ENCODE data around the gene ZNF90.
"Not testable (repeated sequence)": the region's sequence is repeated elsewhere in the genome, so short reads cannot be mapped to it uniquely, and the experiment has no call there.

Gene ZNF90

DNA sequence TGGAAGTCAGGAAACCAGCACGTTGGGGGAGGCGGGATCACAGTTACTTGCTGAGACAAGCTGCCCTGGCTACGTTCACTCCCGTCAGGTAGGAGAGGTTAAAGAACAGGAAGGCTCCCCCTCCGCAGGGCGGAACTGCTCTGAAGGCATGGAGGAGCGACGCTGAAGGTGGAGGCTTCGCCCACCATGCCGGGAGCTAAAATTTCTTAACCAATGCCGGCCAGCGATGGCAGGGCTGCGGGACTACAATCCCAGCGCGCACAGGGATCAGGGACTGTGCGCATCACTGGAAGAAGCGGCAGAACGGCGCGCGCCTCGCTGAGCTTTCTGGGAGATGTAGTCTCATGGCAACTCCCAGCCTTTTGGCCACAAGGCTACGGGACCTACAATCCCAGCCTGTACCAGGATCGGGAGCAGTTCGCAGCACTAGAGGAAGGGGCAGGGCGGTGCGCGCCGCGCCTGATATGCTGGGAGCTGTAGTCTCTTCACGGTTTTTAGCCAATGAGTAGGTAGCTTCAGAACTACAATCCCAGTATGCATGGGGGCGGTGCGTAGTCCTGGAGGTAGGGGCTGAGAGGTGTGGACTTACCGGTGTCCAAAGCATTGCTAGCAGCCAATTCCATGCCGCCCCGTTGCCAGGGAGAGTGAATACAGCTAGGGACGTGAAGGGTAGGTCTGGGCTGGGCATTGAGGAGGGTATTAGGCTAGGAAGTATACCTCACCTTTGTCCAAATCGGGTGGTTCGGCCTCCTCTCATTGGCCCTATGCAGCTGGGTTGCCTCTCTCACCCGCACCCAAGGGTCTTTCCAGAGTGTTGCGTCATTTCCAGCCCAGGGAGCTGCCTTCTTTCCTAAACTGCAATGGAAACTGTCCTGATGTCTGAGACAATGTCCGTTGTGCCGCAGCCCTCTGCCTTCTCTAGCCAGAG is 25.7 kb upstream of the ZNF90 start:
- H2AFZ ChIP-seq (ENCODE audit: low read length), result no peak overlapping the region
- H3K9me3 ChIP-seq (replicated peaks; ENCODE audit: insufficient read depth, low read length), result no peaks in the 10 kb centered on the region
- no peaks in the 10 kb centered on the region for H4K20me1 ChIP-seq (ENCODE audit: insufficient read depth, low read length)
- H3K79me2 ChIP-seq (ENCODE audit: low read length), result no peaks in the 10 kb centered on the region
- no peak for TF ChIP-seq EZH2phosphoT487 (IDR thresholded peaks at IDR 0.05; ENCODE audit: low read length)
- TF ChIP-seq, protein P1, sequence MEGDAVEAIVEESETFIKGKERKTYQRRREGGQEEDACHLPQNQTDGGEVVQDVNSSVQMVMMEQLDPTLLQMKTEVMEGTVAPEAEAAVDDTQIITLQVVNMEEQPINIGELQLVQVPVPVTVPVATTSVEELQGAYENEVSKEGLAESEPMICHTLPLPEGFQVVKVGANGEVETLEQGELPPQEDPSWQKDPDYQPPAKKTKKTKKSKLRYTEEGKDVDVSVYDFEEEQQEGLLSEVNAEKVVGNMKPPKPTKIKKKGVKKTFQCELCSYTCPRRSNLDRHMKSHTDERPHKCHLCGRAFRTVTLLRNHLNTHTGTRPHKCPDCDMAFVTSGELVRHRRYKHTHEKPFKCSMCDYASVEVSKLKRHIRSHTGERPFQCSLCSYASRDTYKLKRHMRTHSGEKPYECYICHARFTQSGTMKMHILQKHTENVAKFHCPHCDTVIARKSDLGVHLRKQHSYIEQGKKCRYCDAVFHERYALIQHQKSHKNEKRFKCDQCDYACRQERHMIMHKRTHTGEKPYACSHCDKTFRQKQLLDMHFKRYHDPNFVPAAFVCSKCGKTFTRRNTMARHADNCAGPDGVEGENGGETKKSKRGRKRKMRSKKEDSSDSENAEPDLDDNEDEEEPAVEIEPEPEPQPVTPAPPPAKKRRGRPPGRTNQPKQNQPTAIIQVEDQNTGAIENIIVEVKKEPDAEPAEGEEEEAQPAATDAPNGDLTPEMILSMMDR (IDR thresholded peaks at IDR 0.05; ENCODE audit: low read length), result no peak
- no peak for TF ChIP-seq EZH2 (optimal IDR thresholded peaks at IDR 0.05; ENCODE audit: low read depth, low read length)
- H3K36me3 ChIP-seq (replicated peaks; ENCODE audit: insufficient read depth, low read length), result no peaks in the 10 kb centered on the region
- DNase-seq, result peak; percentile 19
- no peaks in the 10 kb centered on the region for H3K4me1 ChIP-seq (ENCODE audit: low read length)
- no peak overlapping the region for H3K9ac ChIP-seq (ENCODE audit: low read length)
- H3K4me2 ChIP-seq (ENCODE audit: low read depth, low read length), result peak overlapping the region; percentile 27; the same call in 1 of the 2 replicates
- no peaks in the 10 kb centered on the region for H3K27me3 ChIP-seq (replicated peaks; ENCODE audit: insufficient read depth, low read length)
- H3K9me2 ChIP-seq (replicated peaks; ENCODE audit: insufficient read depth, low read length), result no peaks in the 10 kb centered on the region
- H3K4me3 ChIP-seq (ENCODE audit: low read length), result peak overlapping the region; percentile 27; the same call in 1 of the 2 replicates
- no peak overlapping the region for H3K27ac ChIP-seq (ENCODE audit: low read length)
- no peaks in the 10 kb centered on the region for H3F3A ChIP-seq (ENCODE audit: insufficient read depth, low read length)

DNA sequence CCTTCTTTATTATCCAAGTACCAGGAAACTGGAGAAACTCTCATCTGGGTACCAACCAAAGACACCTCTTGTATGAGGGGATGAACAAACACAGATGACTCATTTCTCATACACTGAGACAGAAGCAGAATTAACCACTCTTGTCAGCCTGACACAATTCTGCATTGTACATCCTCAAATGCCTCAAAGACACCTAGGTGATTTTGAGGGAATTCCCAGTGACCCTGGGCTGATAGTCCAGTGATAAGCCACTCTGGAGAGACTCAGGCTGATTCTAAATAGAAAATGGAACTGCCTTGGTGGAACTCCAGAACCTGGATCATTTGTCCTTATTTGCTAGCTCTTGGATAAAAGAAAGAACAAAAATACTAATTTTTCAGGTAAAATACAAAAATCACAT is 19.1 kb upstream of the ZNF90 start:
- not testable (repeated sequence) for H3K36me3 ChIP-seq (replicated peaks; ENCODE audit: insufficient read depth, low read length); H3F3A ChIP-seq (ENCODE audit: insufficient read depth, low read length); H2AFZ ChIP-seq (ENCODE audit: low read length); H3K4me2 ChIP-seq (ENCODE audit: low read depth, low read length); H3K79me2 ChIP-seq (ENCODE audit: low read length); H3K27me3 ChIP-seq (replicated peaks; ENCODE audit: insufficient read depth, low read length); H3K4me3 ChIP-seq (ENCODE audit: low read length); H3K9me3 ChIP-seq (replicated peaks; ENCODE audit: insufficient read depth, low read length); H3K4me1 ChIP-seq (ENCODE audit: low read length); H3K9ac ChIP-seq (ENCODE audit: low read length); H3K27ac ChIP-seq (ENCODE audit: low read length); H3K9me2 ChIP-seq (replicated peaks; ENCODE audit: insufficient read depth, low read length); H4K20me1 ChIP-seq (ENCODE audit: insufficient read depth, low read length); DNase-seq

DNA sequence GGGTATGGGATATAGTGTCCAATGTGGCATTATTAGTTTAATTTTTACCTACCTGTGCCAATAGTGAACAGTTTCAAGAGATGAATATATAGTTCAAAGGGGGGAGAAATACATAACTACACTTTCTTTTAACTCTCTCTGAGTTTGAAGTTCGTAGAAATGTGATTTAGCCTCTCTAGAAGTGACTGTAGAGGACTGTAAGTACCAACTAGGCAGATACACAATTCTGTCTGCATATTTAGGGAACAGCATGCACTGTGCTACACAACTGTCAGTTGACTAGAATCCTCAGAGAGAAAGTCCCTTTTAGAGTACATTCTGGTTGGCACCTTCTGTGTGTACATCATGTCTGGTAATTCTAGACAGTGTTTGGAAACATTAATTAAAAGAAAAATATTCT is 17.5 kb upstream of the ZNF90 start:
- H3K27ac ChIP-seq (ENCODE audit: low read length), result no peak overlapping the region
- DNase-seq, result no peak
- no peaks in the 10 kb centered on the region for H3K79me2 ChIP-seq (ENCODE audit: low read length)
- H3K4me2 ChIP-seq (ENCODE audit: low read depth, low read length), result no peak overlapping the region
- no peaks in the 10 kb centered on the region for H3K36me3 ChIP-seq (replicated peaks; ENCODE audit: insufficient read depth, low read length)
- TF ChIP-seq EZH2 (optimal IDR thresholded peaks at IDR 0.05; ENCODE audit: low read depth, low read length) (no peak), EZH2phosphoT487 (IDR thresholded peaks at IDR 0.05; ENCODE audit: low read length) (no peak)
- TF ChIP-seq, protein P1 (IDR thresholded peaks at IDR 0.05; ENCODE audit: low read length), result no peak
- no peaks in the 10 kb centered on the region for H3K9me2 ChIP-seq (replicated peaks; ENCODE audit: insufficient read depth, low read length)
- H3K27me3 ChIP-seq (replicated peaks; ENCODE audit: insufficient read depth, low read length), result no peaks in the 10 kb centered on the region
- no peak overlapping the region for H3K9ac ChIP-seq (ENCODE audit: low read length)
- no peaks in the 10 kb centered on the region for H3F3A ChIP-seq (ENCODE audit: insufficient read depth, low read length)
- no peaks in the 10 kb centered on the region for H3K9me3 ChIP-seq (replicated peaks; ENCODE audit: insufficient read depth, low read length)
- H4K20me1 ChIP-seq (ENCODE audit: insufficient read depth, low read length), result no peaks in the 10 kb centered on the region
- H3K4me1 ChIP-seq (ENCODE audit: low read length), result no peaks in the 10 kb centered on the region
- H3K4me3 ChIP-seq (ENCODE audit: low read length), result no peak overlapping the region
- H2AFZ ChIP-seq (ENCODE audit: low read length), result no peak overlapping the region

DNA sequence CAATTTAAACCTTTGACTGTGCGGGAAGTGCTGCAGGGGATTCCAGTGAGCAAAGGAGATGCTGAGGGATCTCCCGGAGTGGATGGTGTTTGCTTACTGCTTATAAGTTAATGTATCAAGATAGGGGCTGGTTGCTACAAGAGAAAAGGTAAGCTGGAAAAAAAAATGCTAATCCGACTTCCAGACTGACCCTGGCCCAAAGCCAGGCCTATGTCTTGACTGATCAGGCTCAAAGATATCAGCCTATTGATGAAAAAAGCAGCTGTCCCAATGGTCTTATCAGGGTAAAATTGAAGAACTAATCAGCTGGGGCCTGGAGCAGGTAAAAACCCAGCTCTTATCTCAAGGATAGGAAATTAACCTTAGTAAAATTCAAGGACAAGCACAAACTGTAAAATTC is 10.9 kb upstream of the ZNF90 start:
- Histone ChIP-seq H3F3A (ENCODE audit: insufficient read depth, low read length) (no peaks in the 10 kb centered on the region), H3K9me3 (replicated peaks; ENCODE audit: insufficient read depth, low read length) (no peaks in the 10 kb centered on the region), H2AFZ (ENCODE audit: low read length) (no peak overlapping the region), H3K27me3 (replicated peaks; ENCODE audit: insufficient read depth, low read length) (no peaks in the 10 kb centered on the region), H3K36me3 (replicated peaks; ENCODE audit: insufficient read depth, low read length) (no peaks in the 10 kb centered on the region), H3K27ac (ENCODE audit: low read length) (no peak overlapping the region), H3K79me2 (ENCODE audit: low read length) (no peaks in the 10 kb centered on the region), H3K9me2 (replicated peaks; ENCODE audit: insufficient read depth, low read length) (no peaks in the 10 kb centered on the region), H3K4me1 (ENCODE audit: low read length) (no peaks in the 10 kb centered on the region), H4K20me1 (ENCODE audit: insufficient read depth, low read length) (no peaks in the 10 kb centered on the region), H3K4me2 (ENCODE audit: low read depth, low read length) (no peak overlapping the region), H3K4me3 (ENCODE audit: low read length) (no peak overlapping the region), H3K9ac (ENCODE audit: low read length) (no peak overlapping the region)
- DNase-seq, result no peak
- TF ChIP-seq, protein P1 (IDR thresholded peaks at IDR 0.05; ENCODE audit: low read length), result no peak
- TF ChIP-seq EZH2 (optimal IDR thresholded peaks at IDR 0.05; ENCODE audit: low read depth, low read length) (no peak), EZH2phosphoT487 (IDR thresholded peaks at IDR 0.05; ENCODE audit: low read length) (no peak)
